ENCODE results near the gene BRCA2.

DNA sequence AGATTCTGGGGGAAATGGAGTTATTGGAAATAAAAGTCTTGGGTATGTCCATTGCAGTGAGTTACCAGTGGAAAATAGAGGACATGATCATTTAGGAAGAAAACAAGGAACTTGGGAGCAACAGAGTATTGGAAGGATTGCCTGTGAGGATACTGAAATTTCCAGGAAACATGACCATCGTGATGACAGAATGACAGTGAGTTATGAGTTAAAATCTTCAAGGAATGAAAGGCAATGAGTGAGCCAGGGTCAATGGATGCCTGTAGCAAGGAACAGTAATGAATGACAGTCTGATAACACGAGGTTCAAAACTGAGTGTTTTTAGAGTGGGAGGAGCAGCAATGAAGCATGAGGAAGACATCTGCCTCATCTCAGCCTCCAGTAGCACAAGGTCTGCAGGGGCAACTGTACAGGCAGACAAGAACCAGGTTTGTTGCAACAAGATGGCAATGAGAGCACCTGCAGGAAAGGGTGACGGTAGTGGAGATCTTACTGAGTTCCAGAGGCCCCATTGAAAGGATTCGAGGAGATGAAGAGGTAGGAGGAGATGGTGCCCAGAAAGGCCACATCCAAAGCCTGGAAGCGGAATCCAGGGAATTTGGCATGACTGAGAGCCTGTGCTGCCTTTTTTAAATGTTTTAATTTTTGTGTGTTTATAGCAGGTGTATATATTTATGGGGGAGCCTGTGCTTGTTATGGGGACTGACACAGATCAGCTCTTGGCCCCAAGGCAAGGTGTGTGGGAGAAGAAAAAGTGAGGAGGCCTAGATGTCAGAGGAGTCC, 68.7 kb downstream of the BRCA2 start:
- TF ChIP-seq SUZ12 (IDR thresholded peaks at IDR 0.05; ENCODE audit: extremely low read depth, insufficient read depth, insufficient read length) (no peak), YY1 (IDR thresholded peaks at IDR 0.05; ENCODE audit: insufficient read depth, insufficient read length) (no peak)
